DND-41 (cell line): ENCODE measurements around the gene INSIG2.

Experiments used
- ATAC-seq: fragments of 200-7000 bp; cut with Tn5 transposase; 3 replicates; pipeline ENCODE4 v1.9.1; 2021; ENCODE audit warnings: low read depth; ENCODE audit not compliant: insufficient read depth
- DNase-seq: peaks from one replicate; pipeline ENCODE4 v3.0.0-alpha.2; 2020
- H2AFZ ChIP-seq: 2 replicates; pipeline ENCODE4 v1.6.0; 2012; ENCODE audit warnings: low read depth, low read length
- H3K27ac ChIP-seq: 2 replicates; pipeline ENCODE4 v1.5.1; 2012; ENCODE audit warnings: low read length, inconsistent platforms
- H3K27me3 ChIP-seq: fragments of 200-600 bp; sonication (generic); 2 replicates; pipeline ENCODE4 v1.6.0; 2012; ENCODE audit warnings: low read length, mild to moderate bottlenecking, inconsistent platforms; ENCODE audit not compliant: insufficient read depth, poor library complexity
- H3K36me3 ChIP-seq: 2 replicates; pipeline ENCODE4 v1.5.1; 2012; ENCODE audit warnings: low read length, inconsistent platforms; ENCODE audit not compliant: insufficient read depth
- H3K4me1 ChIP-seq: 2 replicates; pipeline ENCODE4 v1.5.1; 2012; ENCODE audit warnings: mild to moderate bottlenecking, low read length; ENCODE audit not compliant: insufficient read depth
- H3K4me2 ChIP-seq: 2 replicates; pipeline ENCODE4 v1.6.0; 2012; ENCODE audit warnings: mild to moderate bottlenecking, moderate library complexity, low read length, inconsistent platforms; ENCODE audit not compliant: insufficient read depth
- H3K4me3 ChIP-seq, 2 experiments: fragments of 200-600 bp in 1 of 2; shearing (Covaris generic) in 1 of 2; 2 replicates each; pipeline ENCODE4 v1.5.1; 2012 to 2016; ENCODE audit warnings: inconsistent platforms in 2 of 2, low read length in 2 of 2, mild to moderate bottlenecking in 2 of 2, low read depth in 1 of 2, moderate library complexity in 1 of 2
- H3K79me2 ChIP-seq: 2 replicates; pipeline ENCODE4 v1.6.0; 2012; ENCODE audit warnings: low read length, inconsistent platforms; ENCODE audit not compliant: insufficient read depth
- H3K9ac ChIP-seq: 2 replicates; pipeline ENCODE4 v1.6.0; 2012; ENCODE audit warnings: low read depth, mild to moderate bottlenecking, inconsistent platforms, low read length, moderate library complexity
- H3K9me3 ChIP-seq: 2 replicates; pipeline ENCODE4 v1.5.1; 2012; ENCODE audit warnings: low read length, moderate library complexity, mild to moderate bottlenecking, inconsistent platforms; ENCODE audit not compliant: insufficient read depth, severe bottlenecking
- H4K20me1 ChIP-seq: 2 replicates; pipeline ENCODE4 v1.6.0; 2012; ENCODE audit warnings: low read length; ENCODE audit not compliant: insufficient read depth
- CTCF ChIP-seq: IDR thresholded peaks from 2 replicates; pipeline ENCODE4 v1.5.1; 2012; ENCODE audit warnings: borderline replicate concordance, low read length, moderate library complexity, mild to moderate bottlenecking; ENCODE audit not compliant: poor library complexity, severe bottlenecking; ENCODE audit errors: extremely low read depth
- EZH2 ChIP-seq: IDR thresholded peaks from 3 replicates; pipeline ENCODE4 v1.6.1; 2012; ENCODE audit warnings: borderline replicate concordance, low read depth, mild to moderate bottlenecking, moderate library complexity, low read length, inconsistent platforms; ENCODE audit not compliant: severe bottlenecking

INSIG2 gene

GRCh38 chr2:118053681-118054080 is 34.6 kb upstream of the INSIG2 start:
- no peak overlapping the region for H2AFZ ChIP-seq
- H3K9ac ChIP-seq: no peak overlapping the region
- H4K20me1 ChIP-seq: no peaks in the 10 kb centered on the region
- no peaks in the 10 kb centered on the region for H3K4me1 ChIP-seq
- TF ChIP-seq CTCF (no peak), EZH2 (no peak)
- ATAC-seq (no peak), DNase-seq (no peak)
- peaks cover 13% of the 10 kb centered on the region for H3K27me3 ChIP-seq
- H3K9me3 ChIP-seq: no peaks in the 10 kb centered on the region
- H3K4me3 ChIP-seq: no peak overlapping the region
- no peak overlapping the region for H3K27ac ChIP-seq
- no peaks in the 10 kb centered on the region for H3K36me3 ChIP-seq
- H3K79me2 ChIP-seq: no peaks in the 10 kb centered on the region
- H3K4me2 ChIP-seq: no peak overlapping the region

GRCh38 chr2:118054213-118055008 is 33.9 kb upstream of the INSIG2 start:
- TF ChIP-seq CTCF (no peak), EZH2 (no peak)
- no peak overlapping the region for H3K27ac ChIP-seq
- H3K4me1 ChIP-seq: no peaks in the 10 kb centered on the region
- H3K4me2 ChIP-seq: no peak overlapping the region
- H3K36me3 ChIP-seq: no peaks in the 10 kb centered on the region
- no peak overlapping the region for H3K4me3 ChIP-seq
- H3K9ac ChIP-seq: no peak overlapping the region
- no peaks in the 10 kb centered on the region for H4K20me1 ChIP-seq
- no peak for DNase-seq
- no peak overlapping the region for H2AFZ ChIP-seq
- no peaks in the 10 kb centered on the region for H3K79me2 ChIP-seq
- H3K9me3 ChIP-seq: no peaks in the 10 kb centered on the region
- H3K27me3 ChIP-seq: peaks cover 11% of the 10 kb centered on the region
- ATAC-seq: no peak

- Histone ChIP-seq H3K9ac (no peak overlapping the region), H2AFZ (no peak overlapping the region), H3K79me2 (no peaks in the 10 kb centered on the region), H3K4me2 (no peak overlapping the region), H3K27ac (no peak overlapping the region), H3K27me3 (peaks cover 5% of the 10 kb centered on the region), H3K4me1 (no peaks in the 10 kb centered on the region), H3K4me3 (no peak overlapping the region), H4K20me1 (no peaks in the 10 kb centered on the region), H3K36me3 (no peaks in the 10 kb centered on the region), H3K9me3 (no peaks in the 10 kb centered on the region)
- TF ChIP-seq CTCF: no peak
- TF ChIP-seq EZH2: no peak
- DNase-seq (no peak), ATAC-seq (no peak)
Observed at GRCh38 chr2:118055512-118056164, 32.6 kb upstream of the INSIG2 start.
